ENCODE results near the gene CCDC27.

DNA sequence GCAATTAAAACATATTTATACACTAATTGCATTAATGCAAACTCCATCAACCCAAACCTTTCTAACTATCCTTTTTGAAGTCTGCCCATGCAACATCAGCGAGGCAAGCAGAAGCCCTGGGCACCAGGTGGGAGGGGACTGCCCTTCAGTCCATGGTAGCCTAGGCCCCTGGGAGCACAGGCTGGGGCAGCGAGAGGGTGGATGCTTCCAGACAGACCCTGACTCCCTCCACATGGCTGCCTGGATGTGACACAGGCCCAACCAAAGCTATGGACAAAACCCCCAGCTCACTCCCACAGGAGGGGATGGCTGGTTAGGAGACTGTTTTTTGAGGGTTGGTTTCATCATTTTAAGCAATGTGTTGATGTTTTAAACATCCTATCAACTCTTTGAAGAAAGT, 61.8 kb downstream of the CCDC27 start:
- no peak for TF ChIP-seq EZH2 (IDR thresholded peaks at IDR 0.05; ENCODE audit: low read length, unreplicated experiment)
- TF ChIP-seq, protein P1, sequence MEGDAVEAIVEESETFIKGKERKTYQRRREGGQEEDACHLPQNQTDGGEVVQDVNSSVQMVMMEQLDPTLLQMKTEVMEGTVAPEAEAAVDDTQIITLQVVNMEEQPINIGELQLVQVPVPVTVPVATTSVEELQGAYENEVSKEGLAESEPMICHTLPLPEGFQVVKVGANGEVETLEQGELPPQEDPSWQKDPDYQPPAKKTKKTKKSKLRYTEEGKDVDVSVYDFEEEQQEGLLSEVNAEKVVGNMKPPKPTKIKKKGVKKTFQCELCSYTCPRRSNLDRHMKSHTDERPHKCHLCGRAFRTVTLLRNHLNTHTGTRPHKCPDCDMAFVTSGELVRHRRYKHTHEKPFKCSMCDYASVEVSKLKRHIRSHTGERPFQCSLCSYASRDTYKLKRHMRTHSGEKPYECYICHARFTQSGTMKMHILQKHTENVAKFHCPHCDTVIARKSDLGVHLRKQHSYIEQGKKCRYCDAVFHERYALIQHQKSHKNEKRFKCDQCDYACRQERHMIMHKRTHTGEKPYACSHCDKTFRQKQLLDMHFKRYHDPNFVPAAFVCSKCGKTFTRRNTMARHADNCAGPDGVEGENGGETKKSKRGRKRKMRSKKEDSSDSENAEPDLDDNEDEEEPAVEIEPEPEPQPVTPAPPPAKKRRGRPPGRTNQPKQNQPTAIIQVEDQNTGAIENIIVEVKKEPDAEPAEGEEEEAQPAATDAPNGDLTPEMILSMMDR (conservative IDR thresholded peaks at IDR 0.05; ENCODE audit: low read depth, low read length): no peak
